Hepatocyte (in vitro differentiated cells): ENCODE data around the gene TIMM29. TPM values are rescaled to one million over a fixed set of nuclear protein-coding genes. Genes with fewer than 3 reads are reported as not detected.

Experiments used
- DNase-seq: peaks from one replicate; pipeline ENCODE4 v3.0.0-alpha.2; 2016; ENCODE audit warnings: low spot score
- H2AFZ ChIP-seq: fragments of 200-600 bp; sonication (generic); 2 replicates; pipeline ENCODE4 v1.6.0; 2016; ENCODE audit warnings: antibody characterized with exemption, mild to moderate bottlenecking
- H3K27ac ChIP-seq: fragments of 200-600 bp; sonication (generic); 2 replicates; pipeline ENCODE4 v1.5.1; 2016; ENCODE audit warnings: mild to moderate bottlenecking
- H3K27me3 ChIP-seq: fragments of 200-600 bp; sonication (generic); 2 replicates; pipeline ENCODE4 v1.6.1; 2016
- H3K36me3 ChIP-seq: fragments of 200-600 bp; sonication (generic); replicated peaks from 2 replicates; pipeline ENCODE4 v1.5.1; 2016; ENCODE audit warnings: low read depth; ENCODE audit not compliant: insufficient read depth
- H3K4me1 ChIP-seq: fragments of 200-600 bp; sonication (generic); 2 replicates; pipeline ENCODE4 v1.5.1; 2016; ENCODE audit warnings: mild to moderate bottlenecking, moderate library complexity; ENCODE audit not compliant: insufficient read depth
- H3K4me2 ChIP-seq: fragments of 200-600 bp; sonication (generic); 2 replicates; pipeline ENCODE4 v1.6.0; 2016
- H3K4me3 ChIP-seq: fragments of 200-600 bp; sonication (generic); 2 replicates; pipeline ENCODE4 v1.5.1; 2016; ENCODE audit warnings: mild to moderate bottlenecking
- H3K79me2 ChIP-seq: fragments of 200-600 bp; sonication (generic); 2 replicates; pipeline ENCODE4 v1.6.0; 2017; ENCODE audit warnings: mild to moderate bottlenecking
- H3K9me2 ChIP-seq: fragments of 200-600 bp; sonication (generic); replicated peaks from 2 replicates; pipeline ENCODE4 v1.6.0; 2017; ENCODE audit warnings: mild to moderate bottlenecking; ENCODE audit not compliant: insufficient read depth
- H3K9me3 ChIP-seq: fragments of 200-600 bp; sonication (generic); 2 replicates; pipeline ENCODE4 v1.5.1; 2016; ENCODE audit warnings: low read depth, mild to moderate bottlenecking
- H4K20me1 ChIP-seq: fragments of 200-600 bp; sonication (generic); 2 replicates; pipeline ENCODE4 v1.6.0; 2016; ENCODE audit warnings: mild to moderate bottlenecking; ENCODE audit not compliant: insufficient read depth, poor library complexity, severe bottlenecking
- CTCF ChIP-seq: fragments of 200-600 bp; sonication (generic); IDR thresholded peaks from 2 replicates; pipeline ENCODE4 v1.5.1; 2016; ENCODE audit warnings: antibody characterized with exemption, mild to moderate bottlenecking; ENCODE audit not compliant: poor library complexity
- EZH2 ChIP-seq: fragments of 200-600 bp; sonication (generic); IDR thresholded peaks from 2 replicates; pipeline ENCODE4 v1.6.1; 2016; ENCODE audit warnings: antibody characterized with exemption, mild to moderate bottlenecking, borderline replicate concordance
- EZH2phosphoT487 ChIP-seq: fragments of 200-600 bp; sonication (generic); IDR thresholded peaks from one replicate; pipeline ENCODE4 v1.6.1; 2018; ENCODE audit warnings: antibody characterized with exemption, mild to moderate bottlenecking, low read depth, moderate library complexity; ENCODE audit not compliant: unreplicated experiment, severe bottlenecking
- WGBS: methylation state at CpG from one replicate; pipeline ENCODE4 v1.1.6; 2016; ENCODE audit warnings: low lambda C conversion rate; ENCODE audit errors: missing lambda C conversion rate; 5-methylcytosine and 5-hydroxymethylcytosine counted together
- polyA plus RNA-seq: library from polyadenylated mRNA; unstranded; fragments of >200 nt; fragmentation: Nextera tagmentation; extraction: Ambion mirVana; gene quantifications from 2 replicates; pipeline ENCODE4 v1.2.1, GENCODE V29; 2016
- total RNA-seq: library from RNA; depleted of rRNA; stranded (reverse); fragments of >200 nt; gene quantifications from 2 replicates; pipeline ENCODE4 v1.2.3, GENCODE V29; 2014

The TIMM29 gene
- total and polyA plus RNA-seq, 2 experiments from 2014 or later, result 23.0 to 36.2 TPM

- no peak overlapping the region for H3K4me3 ChIP-seq
- no peaks in the 10 kb centered on the region for H3K9me2 ChIP-seq
- peaks cover 37% of the 10 kb centered on the region for H4K20me1 ChIP-seq
- peaks cover 99% of the 10 kb centered on the region for H3K79me2 ChIP-seq
- peak overlapping the region; percentile 44 for H3K4me2 ChIP-seq
- H3K27me3 ChIP-seq, result no peaks in the 10 kb centered on the region
- peak; percentile 60 for DNase-seq
- peak overlapping the region; percentile 69 for H3K27ac ChIP-seq
- H3K36me3 ChIP-seq, result no peaks in the 10 kb centered on the region
- no peaks in the 10 kb centered on the region for H3K9me3 ChIP-seq
- H2AFZ ChIP-seq, result no peak overlapping the region
- 58% methylated on average over 2 of the region's 2 CpGs for WGBS
- peaks cover 29% of the 10 kb centered on the region for H3K4me1 ChIP-seq
- no peak for TF ChIP-seq EZH2phosphoT487
Measured at GRCh38 chr19:10884274-10884673, 44.3 kb upstream of the TIMM29 start.

DNA sequence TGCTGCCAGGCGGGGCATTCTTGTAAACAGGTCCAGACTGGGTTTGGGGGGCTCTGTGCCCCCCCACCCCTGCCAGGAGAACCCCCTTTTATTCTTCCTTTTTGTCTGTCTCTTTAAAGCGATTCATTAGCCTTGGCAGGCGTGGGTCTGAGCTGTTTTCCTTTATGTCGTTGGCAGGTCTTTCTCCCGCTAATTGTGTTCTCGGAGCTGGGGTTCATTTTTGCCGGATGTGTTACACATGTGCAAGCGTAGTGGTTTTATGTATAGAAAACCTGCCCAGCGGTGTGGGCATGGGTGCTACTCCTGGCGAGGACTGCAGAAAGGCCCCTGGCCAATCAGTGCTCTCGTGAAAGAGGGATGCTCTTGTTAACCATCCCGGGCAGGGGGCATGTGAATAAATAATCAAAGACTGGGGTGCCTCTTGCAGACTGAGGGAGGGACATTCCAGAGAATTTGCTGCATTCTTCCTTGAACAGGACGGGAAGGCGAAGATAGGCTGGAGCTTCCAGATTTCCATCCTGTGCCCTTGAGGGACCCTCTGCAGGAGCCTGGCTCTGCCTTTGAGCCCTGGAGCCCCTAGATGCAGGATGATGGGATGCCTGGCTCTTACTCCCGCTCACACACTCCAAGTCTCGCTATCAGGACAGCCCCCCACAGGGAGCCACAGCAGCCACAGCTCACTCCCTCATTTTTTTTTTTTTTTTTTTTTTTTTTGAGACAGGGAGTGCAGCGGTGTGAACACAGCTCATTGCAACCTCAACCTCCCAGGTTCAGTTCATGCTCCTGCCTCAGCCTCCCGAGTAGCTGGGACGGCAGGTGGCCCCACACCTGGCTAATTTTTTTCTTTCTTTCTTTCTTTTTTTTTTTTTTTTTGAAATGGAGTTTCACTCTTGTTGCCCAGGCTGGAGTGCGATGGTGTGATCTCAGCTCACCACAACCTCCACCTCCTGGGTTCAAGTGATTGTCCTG lies 43.1 kb upstream of the TIMM29 start:
- Histone ChIP-seq H3K27me3 (no peaks in the 10 kb centered on the region), H3K4me2 (peak overlapping the region; percentile 44), H3K36me3 (no peaks in the 10 kb centered on the region), H3K4me3 (no peak overlapping the region), H4K20me1 (peaks cover 29% of the 10 kb centered on the region), H2AFZ (no peak overlapping the region), H3K4me1 (peaks cover 23% of the 10 kb centered on the region), H3K79me2 (peaks cover 96% of the 10 kb centered on the region), H3K9me2 (no peaks in the 10 kb centered on the region), H3K27ac (peak overlapping the region; percentile 69), H3K9me3 (no peaks in the 10 kb centered on the region)
- peak; percentile 6 for DNase-seq
- TF ChIP-seq EZH2, result no peak
- TF ChIP-seq CTCF, result no peak
- TF ChIP-seq EZH2phosphoT487, result no peak
- WGBS, result 76% methylated on average over 20 of the region's 20 CpGs

DNA sequence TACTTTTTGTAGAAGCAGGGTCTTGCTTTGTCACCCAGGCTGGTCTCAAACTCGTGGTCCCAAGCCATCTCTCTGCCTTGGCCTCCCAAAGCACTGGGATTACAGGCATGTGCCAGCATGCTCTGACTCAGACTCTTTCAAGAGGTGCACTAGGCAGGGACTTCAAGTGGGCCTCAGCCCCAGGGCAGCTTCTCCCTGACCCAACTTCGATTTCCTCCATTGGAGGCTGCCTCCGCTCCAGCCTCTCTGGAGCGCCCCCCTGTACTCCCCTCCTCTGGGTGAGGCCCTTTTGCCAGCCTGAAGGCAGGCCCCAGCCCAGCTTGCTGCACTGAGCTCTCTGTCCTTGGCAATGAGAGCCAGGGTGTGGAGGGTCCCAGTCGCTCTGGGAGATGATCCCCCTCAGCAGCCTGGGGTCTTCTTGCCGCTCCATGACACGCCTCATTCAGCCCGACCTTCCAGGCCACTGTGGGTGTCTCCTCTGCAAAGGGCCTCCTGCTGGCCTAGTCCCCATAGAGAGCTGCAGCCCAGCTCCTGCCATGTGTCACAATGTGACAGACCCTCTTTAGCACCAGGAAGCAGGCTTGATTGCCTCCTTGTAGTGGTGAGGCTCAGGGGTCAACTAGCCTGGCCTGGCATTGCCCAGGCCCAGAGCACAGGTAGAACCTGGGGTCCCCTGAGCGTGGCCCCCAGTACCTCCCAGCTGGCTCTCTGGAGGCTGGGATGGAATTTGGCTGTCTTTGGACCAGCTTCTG lies 40.8 kb upstream of the TIMM29 start:
- H3K4me3 ChIP-seq, result no peak overlapping the region
- peak overlapping the region; percentile 20 for H3K4me2 ChIP-seq
- H3K79me2 ChIP-seq, result peaks cover 95% of the 10 kb centered on the region
- peak overlapping the region; percentile 43 for H3K27ac ChIP-seq
- no peaks in the 10 kb centered on the region for H3K9me2 ChIP-seq
- peaks cover 33% of the 10 kb centered on the region for H4K20me1 ChIP-seq
- peaks cover 32% of the 10 kb centered on the region for H3K4me1 ChIP-seq
- 89% methylated on average over 9 of the region's 9 CpGs for WGBS
- no peak overlapping the region for H2AFZ ChIP-seq
- H3K36me3 ChIP-seq, result no peaks in the 10 kb centered on the region
- no peaks in the 10 kb centered on the region for H3K9me3 ChIP-seq
- no peaks in the 10 kb centered on the region for H3K27me3 ChIP-seq
- TF ChIP-seq EZH2phosphoT487 (no peak), CTCF (no peak), EZH2 (no peak)
- DNase-seq, result no peak
